ENCODE measurements around the gene FANCE.

FANCE gene

GRCh38 chr6:35468980-35469750 is 17.0 kb downstream of the FANCE start:
- peak; percentile 48 for DNase-seq

- peak; percentile 22 for DNase-seq
Observed at GRCh38 chr6:35469751-35470662, 17.9 kb downstream of the FANCE start.

- DNase-seq, result no peak
Observed at GRCh38 chr6:35470663-35471120, 18.6 kb downstream of the FANCE start.

- no peak for DNase-seq
Observed at GRCh38 chr6:35471836-35472345, 19.8 kb downstream of the FANCE start.

- DNase-seq, result peak; percentile 33
Observed at GRCh38 chr6:35473075-35473849, 21.1 kb downstream of the FANCE start.

- peak; percentile 17 for DNase-seq
Observed at GRCh38 chr6:35473850-35474130, 21.7 kb downstream of the FANCE start.

- peak; percentile 26 for DNase-seq
Observed at GRCh38 chr6:35474131-35474941, 22.2 kb downstream of the FANCE start.

- no peak for DNase-seq
Observed at GRCh38 chr6:35474942-35475570, 22.9 kb downstream of the FANCE start.

- DNase-seq, result no peak
Observed at GRCh38 chr6:35475573-35475972, 23.4 kb downstream of the FANCE start.

GRCh38 chr6:35476004-35476403 is 23.9 kb downstream of the FANCE start:
- no peak for DNase-seq

GRCh38 chr6:35477028-35477427 is 24.9 kb downstream of the FANCE start:
- no peak for DNase-seq

GRCh38 chr6:35477551-35478179 is 25.5 kb downstream of the FANCE start:
- DNase-seq, result no peak

GRCh38 chr6:35478259-35478658 is 26.1 kb downstream of the FANCE start:
- DNase-seq, result no peak

GRCh38 chr6:35480176-35480575 is 28.0 kb downstream of the FANCE start:
- DNase-seq, result no peak

GRCh38 chr6:35481226-35481625 is 29.1 kb downstream of the FANCE start:
- no peak for DNase-seq

- DNase-seq, result no peak
Observed at GRCh38 chr6:35483062-35483461, 30.9 kb downstream of the FANCE start.

- no peak for DNase-seq
Observed at GRCh38 chr6:35483490-35483889, 31.4 kb downstream of the FANCE start.

- DNase-seq, result no peak
Observed at GRCh38 chr6:35483893-35484645, 31.9 kb downstream of the FANCE start.

GRCh38 chr6:35484921-35485392 is 32.8 kb downstream of the FANCE start:
- no peak for DNase-seq

- DNase-seq, result no peak
Observed at GRCh38 chr6:35485402-35485877, 33.3 kb downstream of the FANCE start.

Measured in stimulated activated CD4-positive, alpha-beta T cell treated with anti-CD3 and anti-CD28 coated beads, Interleukin-12 subunit alpha, Interleukin-12 subunit beta, amount 100 ng/mL, for 4 hours (primary cell).